ENCODE results near the gene GANC. TPM values are rescaled to one million over a fixed set of nuclear protein-coding genes. Genes with fewer than 3 reads are reported as not detected.
A peak's percentile ranks its signal among the peaks of the same experiment; 100 is the strongest.

GANC gene
- polyA plus RNA-seq, 3 donors from 2014 or later: 4.0 to 13.0 (median 9.6) TPM

DNA sequence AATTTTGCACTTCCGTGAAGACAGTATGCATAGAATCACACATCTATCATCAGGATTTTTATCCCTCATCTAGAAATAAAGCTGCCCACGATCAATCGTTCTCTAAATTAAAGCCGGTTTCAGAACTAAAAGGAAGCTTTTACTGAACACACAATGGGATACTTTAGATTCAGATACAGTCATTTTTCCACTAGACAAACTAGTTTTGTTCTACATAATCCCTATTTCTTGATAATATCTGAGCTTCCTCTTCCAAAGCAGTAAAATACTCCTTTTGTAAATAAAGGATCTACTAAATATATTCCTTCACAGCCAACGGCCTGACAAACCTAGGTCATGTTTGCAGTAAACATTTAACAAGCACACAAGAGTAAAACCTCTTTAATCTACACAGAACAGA is 2.0 kb upstream of the GANC start:
- no peaks in the 10 kb centered on the region for H3K9me3 Mint-ChIP-seq
- peaks cover 1 to 9% (median 4%) of the 10 kb centered on the region in 3 donors for H3K36me3 Mint-ChIP-seq
- DNase-seq: no peak
- peaks cover 53 to 67% of the 10 kb centered on the region in 2 donors for H3K4me1 Mint-ChIP-seq
- H3K27me3 Mint-ChIP-seq (ENCODE audit: low read depth in 3 of 3): peaks cover 10 to 11% (median 11%) of the 10 kb centered on the region in 3 donors
- H3K4me3 Mint-ChIP-seq: peak overlapping the region in 3 of 5 donors; percentile 16 to 26 (median 20)
- peak overlapping the region in 2 of 6 donors; percentile 20 to 50 for H3K27ac Mint-ChIP-seq

DNA sequence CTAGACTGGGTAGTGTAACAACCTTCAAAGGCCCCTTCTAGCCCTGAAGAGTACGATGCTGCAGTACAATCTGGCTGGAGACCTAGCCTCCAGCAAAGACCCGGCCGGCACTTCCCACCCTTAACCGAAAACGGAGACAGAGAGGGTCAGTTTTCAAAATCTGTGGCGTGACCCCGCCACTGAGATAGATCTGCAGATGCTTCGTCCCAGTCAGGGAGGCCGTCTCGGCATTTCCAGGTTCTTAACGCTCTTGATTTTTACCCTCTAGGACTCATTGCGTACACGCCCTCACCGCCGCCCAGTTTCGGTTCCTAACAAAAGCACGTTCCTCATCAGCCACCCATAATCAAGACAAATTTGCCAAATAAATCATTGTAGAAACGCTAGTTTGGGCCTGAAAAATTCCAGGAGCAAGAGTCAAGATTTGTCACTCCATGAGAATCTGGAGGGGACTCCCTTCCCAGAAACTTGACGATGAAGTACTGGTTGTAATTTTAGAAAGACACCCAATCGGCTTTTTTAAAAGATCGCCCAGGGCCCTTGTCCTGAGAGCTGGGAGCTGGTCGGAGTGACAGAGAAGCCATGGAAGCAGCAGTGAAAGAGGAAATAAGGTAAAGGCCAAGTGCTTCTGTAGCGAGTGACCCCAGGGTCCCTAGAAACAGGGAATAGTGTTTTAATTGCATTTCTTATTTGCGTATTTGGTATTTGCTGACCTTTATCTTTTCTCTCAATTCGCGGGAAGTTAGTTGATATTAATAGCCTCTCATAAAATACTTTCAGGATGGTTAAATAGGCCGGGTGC is 1.1 kb downstream of the GANC start:
- no peaks in the 10 kb centered on the region for H3K9me3 Mint-ChIP-seq
- H3K36me3 Mint-ChIP-seq: peaks cover 0 to 2% (median 0%) of the 10 kb centered on the region in 3 donors
- H3K4me3 Mint-ChIP-seq: peak overlapping the region; percentile 88 to 100 (median 99)
- peaks cover 48 to 63% of the 10 kb centered on the region in 2 donors for H3K4me1 Mint-ChIP-seq
- H3K27me3 Mint-ChIP-seq (ENCODE audit: low read depth in 3 of 3): peaks cover 8 to 11% (median 11%) of the 10 kb centered on the region in 3 donors
- H3K27ac Mint-ChIP-seq: peak overlapping the region; percentile 92 to 100 (median 98)
- DNase-seq: peak; percentile 53 to 56 (median 54)

DNA sequence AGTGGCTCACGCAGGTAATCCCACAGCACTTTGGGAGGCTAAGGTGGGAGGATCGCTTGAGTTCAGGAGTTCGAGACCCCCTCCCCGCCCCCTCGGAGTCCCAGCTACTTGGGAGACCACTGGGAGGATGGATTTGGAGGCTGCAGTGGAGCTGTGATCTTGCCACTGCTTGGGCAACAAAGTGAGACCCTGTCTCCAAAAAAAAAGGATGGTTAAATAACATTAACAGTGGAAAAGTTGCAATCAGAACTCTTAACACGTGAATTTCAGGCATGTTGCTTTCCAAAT is 1.6 kb downstream of the GANC start:
- no peak for DNase-seq
- no peaks in the 10 kb centered on the region for H3K9me3 Mint-ChIP-seq

DNA sequence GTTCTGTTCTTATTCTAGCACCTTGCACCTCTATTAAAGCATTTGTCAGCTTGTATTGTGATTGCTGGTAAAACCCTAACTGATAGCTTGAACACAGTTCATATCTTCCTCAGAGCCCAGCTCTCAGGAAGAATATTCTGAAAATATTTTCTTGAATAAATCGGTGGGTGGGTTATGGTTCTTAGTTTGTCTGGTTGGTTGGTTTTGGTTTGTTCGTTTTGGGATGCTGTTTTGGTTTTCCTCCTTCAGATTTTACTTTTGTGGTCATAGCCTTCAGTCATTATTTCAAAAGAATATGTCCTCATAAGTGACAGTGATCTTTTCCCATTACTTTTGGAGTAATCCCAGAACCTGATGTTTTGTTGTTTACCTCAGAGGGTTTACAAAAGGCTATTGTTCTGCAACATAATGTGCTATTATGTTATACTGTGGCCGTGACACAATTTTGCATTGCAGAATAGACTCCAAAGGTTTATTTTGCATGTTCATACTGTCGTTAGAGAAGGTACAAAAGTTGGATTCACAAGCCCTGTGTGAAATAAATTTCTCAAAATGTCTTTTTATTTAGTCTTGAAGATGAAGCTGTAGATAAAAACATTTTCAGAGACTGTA is 2.9 kb downstream of the GANC start:
- DNase-seq: no peak
- Mint-ChIP-seq H3K4me3 (peak overlapping the region; percentile 56 to 99 (median 88)), H3K27ac (peak overlapping the region; percentile 49 to 100 (median 94)), H3K27me3 (ENCODE audit: low read depth in 3 of 3) (peaks cover 8 to 11% (median 10%) of the 10 kb centered on the region in 3 donors), H3K4me1 (peaks cover 40 to 49% of the 10 kb centered on the region in 2 donors), H3K36me3 (peaks cover 0 to 4% (median 3%) of the 10 kb centered on the region in 3 donors), H3K9me3 (no peaks in the 10 kb centered on the region)

More for the DNA sequence above, 1.6 kb downstream of the GANC start:
- H3K27me3 Mint-ChIP-seq (ENCODE audit: low read depth in 3 of 3): peaks cover 8 to 11% (median 11%) of the 10 kb centered on the region in 3 donors
- peaks cover 0 to 3% (median 0%) of the 10 kb centered on the region in 3 donors for H3K36me3 Mint-ChIP-seq
- H3K27ac Mint-ChIP-seq: peak overlapping the region; percentile 92 to 100 (median 98)
- H3K4me1 Mint-ChIP-seq: peaks cover 46 to 57% of the 10 kb centered on the region in 2 donors
- peak overlapping the region; percentile 88 to 100 (median 99) for H3K4me3 Mint-ChIP-seq

DNA sequence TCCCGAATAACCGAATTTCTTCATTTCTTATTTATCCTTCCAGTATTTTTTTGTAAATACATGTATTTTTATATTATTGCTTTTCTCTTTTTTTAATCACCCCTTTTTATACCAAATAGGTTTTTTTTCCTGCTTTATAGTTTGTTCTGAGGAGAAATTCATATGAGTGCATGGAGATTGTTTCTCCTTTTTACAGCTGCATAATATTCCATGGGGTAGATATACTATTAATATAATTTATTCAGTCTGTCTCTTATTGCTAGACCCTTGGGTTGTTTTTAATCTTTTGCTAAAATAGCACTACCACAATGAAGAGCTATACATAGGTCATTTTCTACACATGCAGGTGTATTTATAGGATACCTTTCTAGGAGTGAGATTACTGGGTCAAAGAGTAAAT is 3.8 kb downstream of the GANC start:
- Mint-ChIP-seq H3K4me3 (no peak overlapping the region), H3K4me1 (peaks cover 35 to 40% of the 10 kb centered on the region in 2 donors), H3K27ac (no peak overlapping the region), H3K36me3 (peaks cover 0 to 4% (median 3%) of the 10 kb centered on the region in 3 donors), H3K9me3 (no peaks in the 10 kb centered on the region), H3K27me3 (ENCODE audit: low read depth in 3 of 3) (peaks cover 8 to 11% (median 10%) of the 10 kb centered on the region in 3 donors)
- DNase-seq: no peak

DNA sequence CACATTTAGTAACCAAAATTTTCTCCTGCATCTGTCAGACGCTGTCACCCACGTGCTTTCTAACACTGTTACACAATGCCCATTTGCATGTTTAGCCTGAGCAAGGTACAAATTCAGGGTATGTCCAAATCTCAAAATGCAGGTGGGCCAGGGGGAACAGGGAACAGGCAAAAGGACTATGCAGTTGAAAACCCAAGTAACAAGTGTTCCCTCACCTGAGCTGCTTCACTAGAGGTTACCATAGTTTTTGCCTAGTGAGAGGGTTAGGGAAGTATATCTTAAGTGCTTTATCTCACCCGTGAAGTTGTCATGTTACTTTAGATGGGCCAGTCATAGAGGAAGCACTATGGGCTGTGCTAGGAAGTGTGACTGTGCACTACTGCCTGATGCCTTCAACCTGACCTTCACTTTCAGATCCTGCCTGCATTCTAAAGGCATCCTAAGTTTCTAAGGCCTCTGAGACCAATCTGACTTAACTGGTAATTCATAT is 6.3 kb downstream of the GANC start:
- peaks cover 16 to 19% of the 10 kb centered on the region in 2 donors for H3K4me1 Mint-ChIP-seq
- peaks cover 0 to under 1% (median 0%) of the 10 kb centered on the region in 3 donors for H3K27me3 Mint-ChIP-seq (ENCODE audit: low read depth in 3 of 3)
- no peak overlapping the region for H3K27ac Mint-ChIP-seq
- no peak for DNase-seq
- no peaks in the 10 kb centered on the region for H3K9me3 Mint-ChIP-seq
- peaks cover 0 to 10% (median 3%) of the 10 kb centered on the region in 3 donors for H3K36me3 Mint-ChIP-seq
- no peak overlapping the region for H3K4me3 Mint-ChIP-seq

DNA sequence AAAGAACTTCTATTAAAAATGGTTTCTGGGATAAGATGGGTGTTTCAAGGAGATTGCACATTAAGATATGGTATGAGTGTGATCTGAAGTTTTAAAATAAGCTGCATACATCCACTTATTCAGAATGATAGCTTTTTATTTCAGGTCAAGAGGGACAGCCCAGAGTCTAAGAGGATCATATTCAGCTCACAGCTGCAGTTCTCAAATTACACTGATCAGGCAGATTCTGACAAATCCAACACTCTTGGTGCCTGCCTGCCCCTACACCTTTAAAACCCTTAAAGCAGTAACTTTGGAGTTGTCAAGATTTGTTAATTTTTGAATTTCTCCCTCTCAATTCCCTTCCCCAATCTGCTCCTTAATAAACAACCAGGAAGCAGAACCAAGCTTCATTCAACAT is 9.3 kb downstream of the GANC start:
- Mint-ChIP-seq H3K9me3 (no peaks in the 10 kb centered on the region), H3K27ac (no peak overlapping the region), H3K4me1 (no peaks in the 10 kb centered on the region), H3K36me3 (peaks cover 0 to 14% (median 7%) of the 10 kb centered on the region in 3 donors), H3K27me3 (ENCODE audit: low read depth in 3 of 3) (no peaks in the 10 kb centered on the region), H3K4me3 (no peak overlapping the region)
- no peak for DNase-seq

DNA sequence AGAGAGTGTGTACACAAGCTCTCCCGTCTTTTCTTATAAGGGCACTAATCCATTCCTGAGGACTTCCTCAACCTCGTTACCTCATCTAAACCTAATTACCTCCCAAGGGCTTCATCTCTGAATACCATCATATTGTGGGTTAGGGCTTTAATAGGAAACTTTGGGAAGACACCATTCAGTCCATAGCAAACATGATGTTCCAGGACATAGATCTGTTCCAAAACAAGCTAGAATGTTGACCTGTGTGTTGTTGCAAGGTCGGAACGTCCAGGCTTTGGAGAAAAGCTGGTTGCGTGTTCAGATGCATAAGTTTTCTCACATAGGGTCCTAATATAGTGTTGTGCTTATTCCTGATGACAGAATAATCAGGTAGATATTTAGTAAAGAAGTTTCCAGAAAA is 9.9 kb downstream of the GANC start:
- no peaks in the 10 kb centered on the region for H3K9me3 Mint-ChIP-seq
- H3K27me3 Mint-ChIP-seq (ENCODE audit: low read depth in 3 of 3): no peaks in the 10 kb centered on the region
- H3K27ac Mint-ChIP-seq: no peak overlapping the region
- H3K4me3 Mint-ChIP-seq: no peak overlapping the region
- H3K4me1 Mint-ChIP-seq: no peaks in the 10 kb centered on the region
- no peak for DNase-seq
- H3K36me3 Mint-ChIP-seq: peaks cover 0 to 14% (median 7%) of the 10 kb centered on the region in 3 donors

DNA sequence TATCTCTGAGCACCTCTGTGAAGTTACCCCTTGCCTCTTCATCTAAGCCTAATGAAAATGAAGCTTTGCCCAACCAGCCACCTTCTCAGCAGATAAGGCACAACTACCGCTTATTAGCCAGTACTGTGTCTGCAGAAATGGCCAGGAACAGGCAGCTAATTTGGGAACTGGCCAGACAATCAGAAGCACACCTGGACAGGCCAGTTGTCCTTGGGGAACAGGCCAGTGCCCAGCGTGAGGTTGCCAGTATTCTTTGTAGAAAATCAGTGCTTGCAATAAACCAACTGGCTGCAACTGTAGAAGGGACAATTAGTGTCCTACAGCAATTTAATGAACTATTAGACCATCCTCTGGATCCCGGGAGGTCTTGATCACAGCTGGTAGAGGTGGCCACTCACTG is 10.7 kb downstream of the GANC start:
- no peak overlapping the region for H3K27ac Mint-ChIP-seq
- no peaks in the 10 kb centered on the region for H3K9me3 Mint-ChIP-seq
- H3K4me3 Mint-ChIP-seq: no peak overlapping the region
- H3K27me3 Mint-ChIP-seq (ENCODE audit: low read depth in 3 of 3): no peaks in the 10 kb centered on the region
- H3K4me1 Mint-ChIP-seq: no peaks in the 10 kb centered on the region
- DNase-seq: no peak
- peaks cover 0 to 16% (median 7%) of the 10 kb centered on the region in 3 donors for H3K36me3 Mint-ChIP-seq

DNA sequence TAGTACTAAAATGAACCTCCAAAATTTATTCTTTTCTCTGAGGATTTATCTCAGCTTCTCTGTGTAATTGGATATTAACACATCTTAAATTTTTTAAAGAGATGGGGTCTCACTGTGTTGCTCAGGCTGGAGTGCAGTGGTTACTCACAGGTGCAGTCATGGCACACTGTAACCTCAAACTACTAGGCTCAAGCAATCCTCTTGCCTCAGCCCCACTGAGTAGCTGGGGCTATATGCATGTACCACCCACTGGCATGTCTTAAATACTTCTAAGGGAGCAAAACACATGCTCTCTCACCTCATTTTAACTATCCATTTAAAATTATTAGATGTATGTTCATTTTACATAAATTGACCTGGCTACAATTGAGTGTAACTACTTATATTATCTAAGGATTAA is 11.6 kb downstream of the GANC start:
- Mint-ChIP-seq H3K27ac (no peak overlapping the region), H3K4me1 (no peaks in the 10 kb centered on the region), H3K36me3 (peaks cover 3 to 19% (median 4%) of the 10 kb centered on the region in 3 donors), H3K9me3 (no peaks in the 10 kb centered on the region), H3K4me3 (no peak overlapping the region), H3K27me3 (ENCODE audit: low read depth in 3 of 3) (no peaks in the 10 kb centered on the region)
- DNase-seq: no peak

DNA sequence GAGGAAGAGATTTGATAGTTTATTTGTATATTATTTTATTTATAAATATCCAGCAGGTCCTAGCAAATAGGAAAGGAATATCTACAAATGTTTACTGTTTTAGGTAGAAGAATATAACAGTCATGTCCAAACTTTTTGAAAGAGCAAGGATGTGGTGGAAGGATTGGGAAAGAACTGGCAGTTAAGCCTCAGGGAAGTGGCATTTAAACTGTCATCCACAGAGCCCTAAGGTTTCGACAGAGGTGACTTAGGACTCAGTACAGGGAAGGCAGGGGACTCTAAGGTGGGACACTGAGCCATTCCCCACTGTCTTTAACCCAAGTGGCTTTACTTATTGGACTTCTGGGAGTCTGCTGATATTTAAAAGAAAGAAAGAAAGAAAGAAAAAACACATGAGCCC is 12.0 kb downstream of the GANC start:
- peaks cover 4 to 17% (median 5%) of the 10 kb centered on the region in 3 donors for H3K36me3 Mint-ChIP-seq
- no peaks in the 10 kb centered on the region for H3K9me3 Mint-ChIP-seq
- no peak for DNase-seq
- H3K4me3 Mint-ChIP-seq: no peak overlapping the region
- no peak overlapping the region for H3K27ac Mint-ChIP-seq
- no peaks in the 10 kb centered on the region for H3K4me1 Mint-ChIP-seq
- no peaks in the 10 kb centered on the region for H3K27me3 Mint-ChIP-seq (ENCODE audit: low read depth in 3 of 3)

DNA sequence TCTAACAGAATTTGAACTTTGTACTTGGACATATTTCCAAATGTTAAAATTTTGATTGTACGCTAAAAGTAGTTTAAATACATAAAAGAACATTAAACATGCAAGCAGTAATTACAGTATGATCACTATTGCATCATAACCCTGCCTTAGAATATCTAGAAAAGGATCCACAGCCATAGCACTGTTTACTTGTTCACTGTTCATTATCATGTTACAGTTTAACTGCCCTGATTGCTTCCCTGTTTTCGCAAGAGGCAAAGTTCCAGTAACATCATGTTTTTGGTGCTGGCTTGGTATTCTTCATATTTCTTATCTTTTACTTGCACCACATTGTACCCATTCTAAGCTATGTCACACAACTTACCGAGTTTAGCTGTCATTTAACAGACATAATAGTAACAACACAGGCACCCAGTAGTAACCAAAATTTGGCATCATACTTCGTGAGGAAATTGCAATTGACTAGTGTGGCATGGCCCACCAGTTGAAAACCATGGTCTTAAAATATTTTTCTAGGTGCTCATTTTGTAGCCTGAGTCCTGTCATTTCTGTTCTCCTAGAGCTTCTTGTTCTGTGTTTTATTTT is 13.5 kb downstream of the GANC start:
- Mint-ChIP-seq H3K4me3 (no peak overlapping the region), H3K36me3 (peaks cover 5 to 24% (median 12%) of the 10 kb centered on the region in 3 donors)

DNA sequence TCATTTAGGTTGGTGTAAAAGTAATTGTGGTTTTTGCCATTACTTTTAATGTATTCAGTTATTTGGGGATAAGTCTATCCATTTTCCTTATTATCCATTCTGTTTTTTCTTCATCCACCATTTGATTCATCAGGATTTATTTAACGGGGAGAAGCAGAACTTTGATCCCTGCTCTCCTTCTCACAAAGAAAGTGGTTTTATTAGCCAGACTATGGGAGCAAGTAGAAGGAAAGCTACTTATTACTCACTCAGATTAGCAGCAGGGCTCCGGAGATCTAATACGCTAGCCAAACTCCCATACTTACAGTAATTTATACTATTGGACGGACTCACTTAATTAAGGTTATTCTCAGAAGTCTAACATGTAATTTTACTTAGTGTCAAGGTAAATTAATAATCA is 14.9 kb downstream of the GANC start:
- no peaks in the 10 kb centered on the region for H3K4me1 Mint-ChIP-seq
- no peaks in the 10 kb centered on the region for H3K9me3 Mint-ChIP-seq
- H3K27me3 Mint-ChIP-seq (ENCODE audit: low read depth in 3 of 3): no peaks in the 10 kb centered on the region
- no peak overlapping the region for H3K27ac Mint-ChIP-seq
- H3K4me3 Mint-ChIP-seq: no peak overlapping the region
- peaks cover 9 to 38% (median 23%) of the 10 kb centered on the region in 3 donors for H3K36me3 Mint-ChIP-seq
- DNase-seq: no peak

More for the DNA sequence above, 13.5 kb downstream of the GANC start:
- H3K27ac Mint-ChIP-seq: no peak overlapping the region
- DNase-seq: no peak
- H3K4me1 Mint-ChIP-seq: no peaks in the 10 kb centered on the region
- H3K9me3 Mint-ChIP-seq: no peaks in the 10 kb centered on the region
- H3K27me3 Mint-ChIP-seq (ENCODE audit: low read depth in 3 of 3): no peaks in the 10 kb centered on the region

DNA sequence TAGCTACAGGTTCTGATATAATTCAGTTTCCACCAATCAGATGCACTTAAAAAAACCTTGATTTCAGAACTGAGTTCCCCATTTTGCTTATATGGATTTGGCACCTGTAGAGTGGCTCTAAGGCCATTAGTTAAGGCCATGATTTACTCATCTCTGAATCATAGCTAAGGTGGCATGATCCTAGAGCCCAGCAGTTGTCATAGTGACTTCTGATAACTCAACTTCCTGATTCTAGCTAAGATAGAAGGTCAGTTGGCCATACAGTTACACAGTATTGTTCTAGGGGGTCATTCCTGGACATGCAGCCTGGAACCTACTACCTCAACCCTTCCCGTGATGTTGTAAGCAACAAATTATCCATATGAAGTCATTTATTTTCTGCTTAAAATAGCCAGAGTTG is 16.2 kb downstream of the GANC start:
- Mint-ChIP-seq H3K27me3 (ENCODE audit: low read depth in 3 of 3) (no peaks in the 10 kb centered on the region), H3K4me1 (no peaks in the 10 kb centered on the region), H3K9me3 (no peaks in the 10 kb centered on the region), H3K36me3 (peaks cover 13 to 39% (median 25%) of the 10 kb centered on the region in 3 donors), H3K4me3 (no peak overlapping the region), H3K27ac (no peak overlapping the region)
- no peak for DNase-seq

Data from immature natural killer cell (primary cell).